Lower leg skin (tissue), 4 donors: ENCODE results near the gene NCF2. TPM values are rescaled to one million over a fixed set of nuclear protein-coding genes. Genes with fewer than 3 reads are reported as not detected.
"Not testable (repeated sequence)": the region's sequence is repeated elsewhere in the genome, so short reads cannot be mapped to it uniquely, and the experiment has no call there.

Experiments used
- DNase-seq, 2 donors: peaks; one replicate each; pipeline ENCODE4 v3.0.0-alpha.2; 2019; ENCODE audit warnings: low spot score in 2 of 2
- H3K4me3 ChIP-seq: fragments of 200-600 bp; sonication (generic); 2 replicates; pipeline ENCODE4 v1.5.1; 2017; ENCODE audit warnings: mild to moderate bottlenecking, low read depth; ENCODE audit not compliant: poor library complexity, severe bottlenecking
- POLR2A ChIP-seq, 2 donors: fragments of 450-650 bp; IDR thresholded peaks; one replicate each; pipeline ENCODE4 v1.6.1; 2016 to 2017; ENCODE audit warnings: antibody characterized with exemption in 2 of 2, mild to moderate bottlenecking in 1 of 2, moderate library complexity in 1 of 2
- WGBS, 2 donors: methylation state at CpG; one replicate each; pipeline ENCODE4 v1.1.5; 2018; 5-methylcytosine and 5-hydroxymethylcytosine counted together
- intact Hi-C: fragments of 100-400 bp; cut with DNase I; formaldehyde crosslinking; loops from one replicate; pipeline ENCODE4 v1.15.0; 2023; ENCODE audit warnings: low total_unique reads
- total RNA-seq, 4 donors: library from RNA; depleted of rRNA; stranded (reverse); fragments of >200 nt; gene quantifications; one replicate each; pipeline ENCODE4 v1.1.0, GENCODE V29; 2016
- TF ChIP-seq, protein P1 (sequence below), 3 donors: fragments of 450-650 bp; IDR thresholded peaks; one replicate each; pipeline ENCODE4 v1.5.1; 2016; ENCODE audit warnings: antibody characterized with exemption in 3 of 3, mild to moderate bottlenecking in 3 of 3, moderate library complexity in 2 of 3

The NCF2 gene
- total RNA-seq, 4 donors from 2014 or later: 26.6 to 58.2 (median 33.4) TPM

DNA sequence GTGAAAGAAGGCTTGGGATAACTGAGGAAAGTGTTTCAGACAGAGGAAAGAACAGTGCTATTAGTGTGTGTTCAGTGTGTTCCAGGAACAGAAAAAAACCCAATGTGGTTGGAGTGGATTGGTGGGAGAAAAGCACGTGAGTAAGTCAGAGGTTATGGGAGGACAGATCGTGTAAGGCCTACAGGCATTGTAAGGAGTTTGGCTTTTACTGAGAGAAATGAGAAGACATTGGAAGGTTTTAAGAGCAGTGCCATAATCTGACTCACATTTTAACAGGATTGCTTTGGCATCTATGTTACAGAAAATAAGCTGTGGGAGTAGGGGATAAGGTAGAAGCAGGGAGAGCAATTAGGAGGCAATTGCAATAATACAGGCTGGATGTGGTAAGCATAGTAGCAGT, 40.5 kb upstream of the NCF2 start:
- intact Hi-C loops: no loop called here
- H3K4me3 ChIP-seq: no peak overlapping the region
- no peak for DNase-seq
- TF ChIP-seq, protein P1, sequence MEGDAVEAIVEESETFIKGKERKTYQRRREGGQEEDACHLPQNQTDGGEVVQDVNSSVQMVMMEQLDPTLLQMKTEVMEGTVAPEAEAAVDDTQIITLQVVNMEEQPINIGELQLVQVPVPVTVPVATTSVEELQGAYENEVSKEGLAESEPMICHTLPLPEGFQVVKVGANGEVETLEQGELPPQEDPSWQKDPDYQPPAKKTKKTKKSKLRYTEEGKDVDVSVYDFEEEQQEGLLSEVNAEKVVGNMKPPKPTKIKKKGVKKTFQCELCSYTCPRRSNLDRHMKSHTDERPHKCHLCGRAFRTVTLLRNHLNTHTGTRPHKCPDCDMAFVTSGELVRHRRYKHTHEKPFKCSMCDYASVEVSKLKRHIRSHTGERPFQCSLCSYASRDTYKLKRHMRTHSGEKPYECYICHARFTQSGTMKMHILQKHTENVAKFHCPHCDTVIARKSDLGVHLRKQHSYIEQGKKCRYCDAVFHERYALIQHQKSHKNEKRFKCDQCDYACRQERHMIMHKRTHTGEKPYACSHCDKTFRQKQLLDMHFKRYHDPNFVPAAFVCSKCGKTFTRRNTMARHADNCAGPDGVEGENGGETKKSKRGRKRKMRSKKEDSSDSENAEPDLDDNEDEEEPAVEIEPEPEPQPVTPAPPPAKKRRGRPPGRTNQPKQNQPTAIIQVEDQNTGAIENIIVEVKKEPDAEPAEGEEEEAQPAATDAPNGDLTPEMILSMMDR (IDR thresholded peaks at IDR 0.05): no peak
- TF ChIP-seq POLR2A (IDR thresholded peaks at IDR 0.05): no peak
- WGBS, 2 donors: 8 to 16% methylated on average over 2 of the region's 2 CpGs

DNA sequence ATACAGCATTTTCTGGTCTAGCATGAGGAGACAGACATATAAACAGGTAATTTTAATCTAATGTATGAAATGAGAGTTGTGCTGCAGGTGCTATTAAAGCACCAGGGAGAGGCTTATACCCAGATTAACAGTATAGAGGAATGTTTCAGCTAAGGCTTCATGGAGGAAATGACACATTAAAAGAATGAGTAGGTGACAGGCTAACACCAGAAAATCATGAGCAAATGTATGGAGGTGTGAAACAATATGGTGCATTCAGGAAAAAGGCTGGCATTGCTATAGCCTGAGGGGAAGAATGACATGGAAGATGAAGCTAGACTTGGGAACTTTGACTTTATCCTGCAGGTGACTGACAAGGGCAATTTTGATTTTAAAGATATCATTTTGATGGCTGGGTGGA, 38.3 kb upstream of the NCF2 start:
- no peak for DNase-seq
- no peak overlapping the region for H3K4me3 ChIP-seq
- TF ChIP-seq POLR2A (IDR thresholded peaks at IDR 0.05): no peak
- TF ChIP-seq, protein P1 (IDR thresholded peaks at IDR 0.05): no peak
- intact Hi-C loops: loop anchor here (10.0 kb wide), 1 partner anchor 344 kb away; no protein-coding TSS in a partner anchor

GRCh38 chr1:183626236-183626635, 36.0 kb upstream of the NCF2 start:
- DNase-seq, H3K4me3 ChIP-seq: not testable (repeated sequence)
- intact Hi-C loops: loop anchor here (10.0 kb wide), 1 partner anchor 341 kb away; no protein-coding TSS in a partner anchor
- 44 to 48% methylated on average over 3 of the region's 3 CpGs for WGBS, 2 donors

- no peak for DNase-seq
- intact Hi-C loops: loop anchor here (10.0 kb wide), 1 partner anchor 338 kb away; no protein-coding TSS in a partner anchor
- TF ChIP-seq, protein P1 (IDR thresholded peaks at IDR 0.05): peak in 1 of 3 donors; percentile 28
- no peak for TF ChIP-seq POLR2A (IDR thresholded peaks at IDR 0.05)
- 52 to 59% methylated on average over 10 of the region's 10 CpGs for WGBS, 2 donors
- no peak overlapping the region for H3K4me3 ChIP-seq
Measured at GRCh38 chr1:183622884-183623785, 32.9 kb upstream of the NCF2 start.

DNA sequence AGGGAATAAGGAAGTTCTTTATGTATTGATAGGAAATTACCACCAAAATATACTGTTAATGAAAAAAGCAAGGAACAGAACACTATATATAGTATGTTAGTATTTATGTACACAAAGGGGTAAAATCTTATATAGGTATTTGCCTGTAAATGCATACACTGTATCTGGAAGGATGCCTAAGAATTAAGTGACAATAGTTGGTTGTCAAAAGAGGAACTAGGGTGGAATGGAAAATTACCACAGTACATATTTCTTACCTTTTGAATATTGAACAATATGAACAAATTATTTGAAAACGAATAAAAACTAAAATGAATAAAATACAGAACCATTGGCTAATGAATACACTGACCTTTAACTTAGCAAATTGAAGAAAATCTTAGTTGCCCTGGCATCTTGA, 31.8 kb upstream of the NCF2 start:
- TF ChIP-seq POLR2A (IDR thresholded peaks at IDR 0.05): no peak
- TF ChIP-seq, protein P1 (IDR thresholded peaks at IDR 0.05): no peak
- intact Hi-C loops: loop anchor here (10.0 kb wide), 1 partner anchor 337 kb away; no protein-coding TSS in a partner anchor
- WGBS, 2 donors: 73 to 75% methylated on average over 1 of the region's 1 CpG
- DNase-seq: no peak
- H3K4me3 ChIP-seq: no peak overlapping the region

- H3K4me3 ChIP-seq: no peak overlapping the region
- TF ChIP-seq, protein P1 (IDR thresholded peaks at IDR 0.05): no peak
- TF ChIP-seq POLR2A (IDR thresholded peaks at IDR 0.05): no peak
- WGBS, 2 donors: 53 to 56% methylated on average over 2 of the region's 2 CpGs
- DNase-seq: no peak
- intact Hi-C loops: loop anchor here (10.0 kb wide), 1 partner anchor 336 kb away; no protein-coding TSS in a partner anchor
Measured at GRCh38 chr1:183620311-183620710, 30.1 kb upstream of the NCF2 start.
